Astrocyte (in vitro differentiated cells and primary cell): ENCODE results near the gene FRMD3.

Experiments used
- EZH2 ChIP-seq: IDR thresholded peaks from 2 replicates; pipeline ENCODE4 v1.6.1; 2012; ENCODE audit warnings: mild to moderate bottlenecking, low read length, inconsistent platforms; ENCODE audit not compliant: insufficient read depth
- TF ChIP-seq, protein P1 (sequence below): IDR thresholded peaks from 2 replicates; pipeline ENCODE4 v1.5.1; 2011; ENCODE audit warnings: low read depth, mild to moderate bottlenecking, inconsistent platforms, low read length, moderate library complexity; ENCODE audit not compliant: insufficient read depth

DNA sequence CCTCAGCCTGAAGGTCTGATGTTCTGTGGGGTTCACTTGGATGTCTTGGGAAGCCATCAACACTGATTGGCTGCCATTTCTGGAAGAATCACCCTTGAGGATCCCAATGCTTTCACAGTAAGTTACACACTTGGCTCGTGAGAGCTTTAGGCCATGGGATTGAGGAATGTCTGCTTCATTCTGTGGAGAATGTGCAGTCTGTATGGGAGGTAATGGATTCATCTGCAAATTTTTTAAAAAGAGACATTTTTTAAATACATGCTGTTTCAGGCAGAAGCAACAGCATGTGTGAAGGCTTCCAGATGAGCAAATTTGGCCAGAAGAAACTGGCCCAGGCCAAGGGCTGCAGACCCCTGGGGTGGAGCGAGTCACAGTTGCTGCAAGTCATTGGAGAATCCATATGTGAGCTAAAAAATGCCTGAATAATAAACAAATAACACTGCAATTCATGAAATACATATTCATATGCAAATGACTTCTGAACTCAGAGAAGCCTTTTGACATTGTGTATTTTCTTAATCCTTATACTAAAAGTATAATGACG lies 328.9 kb downstream of the FRMD3 start:
- TF ChIP-seq, protein P1, sequence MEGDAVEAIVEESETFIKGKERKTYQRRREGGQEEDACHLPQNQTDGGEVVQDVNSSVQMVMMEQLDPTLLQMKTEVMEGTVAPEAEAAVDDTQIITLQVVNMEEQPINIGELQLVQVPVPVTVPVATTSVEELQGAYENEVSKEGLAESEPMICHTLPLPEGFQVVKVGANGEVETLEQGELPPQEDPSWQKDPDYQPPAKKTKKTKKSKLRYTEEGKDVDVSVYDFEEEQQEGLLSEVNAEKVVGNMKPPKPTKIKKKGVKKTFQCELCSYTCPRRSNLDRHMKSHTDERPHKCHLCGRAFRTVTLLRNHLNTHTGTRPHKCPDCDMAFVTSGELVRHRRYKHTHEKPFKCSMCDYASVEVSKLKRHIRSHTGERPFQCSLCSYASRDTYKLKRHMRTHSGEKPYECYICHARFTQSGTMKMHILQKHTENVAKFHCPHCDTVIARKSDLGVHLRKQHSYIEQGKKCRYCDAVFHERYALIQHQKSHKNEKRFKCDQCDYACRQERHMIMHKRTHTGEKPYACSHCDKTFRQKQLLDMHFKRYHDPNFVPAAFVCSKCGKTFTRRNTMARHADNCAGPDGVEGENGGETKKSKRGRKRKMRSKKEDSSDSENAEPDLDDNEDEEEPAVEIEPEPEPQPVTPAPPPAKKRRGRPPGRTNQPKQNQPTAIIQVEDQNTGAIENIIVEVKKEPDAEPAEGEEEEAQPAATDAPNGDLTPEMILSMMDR: no peak
- TF ChIP-seq EZH2: no peak
